ENCODE data around the gene RNF10. TPM values are rescaled to one million over a fixed set of nuclear protein-coding genes. Genes with fewer than 3 reads are reported as not detected.

RNF10 gene
- total RNA-seq, 1 donor from 2014 or later = 177 TPM

DNA sequence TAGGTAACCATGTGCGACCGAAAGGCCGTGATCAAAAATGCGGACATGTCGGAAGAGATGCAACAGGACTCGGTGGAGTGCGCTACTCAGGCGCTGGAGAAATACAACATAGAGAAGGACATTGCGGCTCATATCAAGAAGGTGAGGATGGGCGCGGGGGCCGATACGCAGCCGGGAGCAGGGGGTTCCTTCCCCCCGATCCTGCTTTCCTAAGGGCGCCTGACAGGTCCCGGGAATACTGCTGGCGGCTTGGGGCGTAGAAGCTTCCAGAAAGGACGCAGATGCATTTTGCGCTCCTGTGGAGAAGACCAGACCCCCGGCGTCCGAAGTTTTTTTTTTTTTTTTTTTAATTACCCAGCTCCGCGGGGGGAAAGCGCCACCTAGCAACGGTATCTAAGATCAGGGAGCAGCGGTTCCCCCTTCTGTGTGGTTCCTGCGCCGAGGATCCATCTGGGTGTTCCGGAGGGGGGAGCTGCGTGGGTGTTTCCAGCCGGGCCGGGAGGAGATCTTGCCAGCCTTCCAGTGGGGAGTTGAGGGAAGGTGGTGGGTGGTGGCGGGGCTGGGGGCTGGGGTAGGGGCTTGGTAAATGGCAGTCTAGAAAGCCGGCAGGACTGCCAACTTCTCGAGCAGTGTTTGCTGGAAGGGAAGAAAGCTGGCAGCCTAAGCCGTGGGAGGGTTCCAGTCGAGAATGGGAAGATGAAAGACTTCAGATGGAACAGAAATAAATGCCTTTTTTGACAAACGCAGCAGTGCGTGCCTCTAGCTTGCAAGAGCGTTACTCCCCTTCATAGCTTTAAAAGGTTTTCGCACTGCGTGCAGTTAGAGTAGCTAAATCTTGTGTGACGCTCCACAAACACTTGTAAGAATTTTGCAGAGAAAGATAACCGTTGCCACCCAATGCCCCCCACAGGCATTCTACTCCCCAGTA, 37.5 kb upstream of the RNF10 start:
- Mint-ChIP-seq H3K27me3 (ENCODE audit: unreplicated experiment) (no peaks in the 10 kb centered on the region), H3K9me3 (ENCODE audit: unreplicated experiment) (no peaks in the 10 kb centered on the region), H3K4me3 (ENCODE audit: unreplicated experiment) (peak overlapping the region; percentile 94), H3K27ac (ENCODE audit: unreplicated experiment) (peak overlapping the region; percentile 83), H3K36me3 (ENCODE audit: unreplicated experiment) (peaks cover 23% of the 10 kb centered on the region), H3K4me1 (ENCODE audit: unreplicated experiment) (peaks cover 33% of the 10 kb centered on the region)
- TF ChIP-seq, protein P1, sequence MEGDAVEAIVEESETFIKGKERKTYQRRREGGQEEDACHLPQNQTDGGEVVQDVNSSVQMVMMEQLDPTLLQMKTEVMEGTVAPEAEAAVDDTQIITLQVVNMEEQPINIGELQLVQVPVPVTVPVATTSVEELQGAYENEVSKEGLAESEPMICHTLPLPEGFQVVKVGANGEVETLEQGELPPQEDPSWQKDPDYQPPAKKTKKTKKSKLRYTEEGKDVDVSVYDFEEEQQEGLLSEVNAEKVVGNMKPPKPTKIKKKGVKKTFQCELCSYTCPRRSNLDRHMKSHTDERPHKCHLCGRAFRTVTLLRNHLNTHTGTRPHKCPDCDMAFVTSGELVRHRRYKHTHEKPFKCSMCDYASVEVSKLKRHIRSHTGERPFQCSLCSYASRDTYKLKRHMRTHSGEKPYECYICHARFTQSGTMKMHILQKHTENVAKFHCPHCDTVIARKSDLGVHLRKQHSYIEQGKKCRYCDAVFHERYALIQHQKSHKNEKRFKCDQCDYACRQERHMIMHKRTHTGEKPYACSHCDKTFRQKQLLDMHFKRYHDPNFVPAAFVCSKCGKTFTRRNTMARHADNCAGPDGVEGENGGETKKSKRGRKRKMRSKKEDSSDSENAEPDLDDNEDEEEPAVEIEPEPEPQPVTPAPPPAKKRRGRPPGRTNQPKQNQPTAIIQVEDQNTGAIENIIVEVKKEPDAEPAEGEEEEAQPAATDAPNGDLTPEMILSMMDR (IDR thresholded peaks at IDR 0.05) = no peak
- no peak for DNase-seq (ENCODE audit: extremely low spot score, unreplicated experiment)

DNA sequence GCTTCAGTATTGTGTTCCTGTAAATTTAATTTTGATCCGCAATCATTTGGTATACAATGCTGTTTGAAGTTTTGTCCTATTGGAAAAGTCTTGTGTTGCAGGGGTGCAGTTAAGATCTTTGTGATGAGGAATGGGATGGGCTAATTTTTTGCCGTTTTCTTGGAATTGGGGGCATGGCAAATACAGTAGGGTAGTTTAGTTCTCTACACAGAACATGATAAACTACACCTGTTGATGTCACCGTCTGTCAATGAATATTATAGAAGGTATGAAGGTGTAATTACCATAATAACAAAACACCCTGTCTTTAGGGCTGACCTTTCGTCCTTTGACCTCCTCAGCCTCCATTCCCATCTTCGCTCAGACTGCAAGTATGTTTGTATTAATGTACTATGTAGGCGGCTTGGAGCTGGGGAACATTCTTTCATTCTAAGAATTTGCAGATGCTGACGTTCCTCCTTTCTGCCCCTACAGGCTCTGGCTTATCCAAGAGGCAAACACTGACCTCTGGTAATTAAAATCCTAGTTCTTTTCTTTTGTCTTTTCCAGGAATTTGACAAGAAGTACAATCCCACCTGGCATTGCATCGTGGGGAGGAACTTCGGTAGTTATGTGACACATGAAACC, 36.5 kb upstream of the RNF10 start:
- Mint-ChIP-seq H3K27me3 (ENCODE audit: unreplicated experiment) (no peaks in the 10 kb centered on the region), H3K36me3 (ENCODE audit: unreplicated experiment) (peaks cover 25% of the 10 kb centered on the region), H3K4me1 (ENCODE audit: unreplicated experiment) (peaks cover 33% of the 10 kb centered on the region), H3K27ac (ENCODE audit: unreplicated experiment) (peak overlapping the region; percentile 83), H3K4me3 (ENCODE audit: unreplicated experiment) (peak overlapping the region; percentile 94), H3K9me3 (ENCODE audit: unreplicated experiment) (no peaks in the 10 kb centered on the region)
- TF ChIP-seq, protein P1 (IDR thresholded peaks at IDR 0.05) = no peak
- DNase-seq (ENCODE audit: extremely low spot score, unreplicated experiment) = no peak

DNA sequence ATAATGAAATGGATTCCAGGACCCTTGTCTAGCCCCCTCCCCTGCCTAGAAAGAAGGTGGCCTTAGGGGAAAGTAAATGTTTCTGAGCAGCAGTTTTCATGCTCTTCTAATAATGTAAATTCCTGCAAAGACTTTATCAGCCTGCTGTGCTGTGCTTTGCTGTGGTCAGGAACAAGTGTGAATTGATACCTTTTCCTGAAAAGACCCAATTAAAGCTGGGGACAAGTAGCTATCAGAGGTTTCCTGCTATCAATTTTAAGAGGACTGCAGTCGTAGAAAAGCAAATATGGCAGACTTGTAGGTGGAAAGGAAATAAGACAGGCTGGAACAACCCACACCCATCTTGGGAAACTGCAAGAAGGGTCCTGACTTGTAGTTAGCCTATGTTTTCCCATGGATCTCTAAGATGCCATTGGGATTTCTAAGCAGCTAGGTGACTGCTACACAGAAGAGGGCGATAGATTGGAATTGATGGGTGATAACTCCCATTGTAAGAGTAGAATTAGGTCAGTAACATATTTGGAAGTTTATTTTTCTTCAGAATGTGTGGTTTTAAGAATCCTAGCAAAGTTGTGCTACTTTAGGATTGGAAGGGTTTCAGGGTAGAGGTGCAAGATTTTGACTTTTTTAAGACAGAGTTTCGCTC, 35.2 kb upstream of the RNF10 start:
- Mint-ChIP-seq H3K27me3 (ENCODE audit: unreplicated experiment) (no peaks in the 10 kb centered on the region), H3K36me3 (ENCODE audit: unreplicated experiment) (peaks cover 33% of the 10 kb centered on the region), H3K4me1 (ENCODE audit: unreplicated experiment) (peaks cover 33% of the 10 kb centered on the region), H3K27ac (ENCODE audit: unreplicated experiment) (no peak overlapping the region), H3K9me3 (ENCODE audit: unreplicated experiment) (no peaks in the 10 kb centered on the region), H3K4me3 (ENCODE audit: unreplicated experiment) (no peak overlapping the region)
- no peak for DNase-seq (ENCODE audit: extremely low spot score, unreplicated experiment)
- TF ChIP-seq, protein P1 (IDR thresholded peaks at IDR 0.05) = no peak

DNA sequence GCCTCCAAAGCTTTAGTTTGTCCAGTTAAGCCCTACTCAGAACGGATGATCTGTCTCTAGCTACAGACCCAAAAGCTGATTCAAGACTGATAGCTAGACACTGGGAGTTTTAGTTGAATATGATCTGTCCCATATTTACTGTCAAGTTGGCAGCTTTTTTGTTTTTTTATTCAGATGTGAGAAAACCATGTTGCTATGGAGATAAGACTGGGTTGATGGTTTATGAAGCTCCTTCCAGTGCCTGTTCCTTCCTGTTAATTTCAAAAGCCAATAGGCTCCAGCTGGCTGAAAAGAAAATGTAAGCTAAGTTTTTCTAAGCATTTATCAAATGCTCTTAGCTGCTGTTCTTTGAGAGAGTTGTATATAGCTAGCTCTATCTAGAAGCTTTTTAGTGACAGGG, 33.6 kb upstream of the RNF10 start:
- peaks cover 34% of the 10 kb centered on the region for H3K36me3 Mint-ChIP-seq (ENCODE audit: unreplicated experiment)
- peak overlapping the region; percentile 73 for H3K27ac Mint-ChIP-seq (ENCODE audit: unreplicated experiment)
- H3K9me3 Mint-ChIP-seq (ENCODE audit: unreplicated experiment) = no peaks in the 10 kb centered on the region
- H3K4me3 Mint-ChIP-seq (ENCODE audit: unreplicated experiment) = no peak overlapping the region
- TF ChIP-seq, protein P1 (IDR thresholded peaks at IDR 0.05) = no peak
- no peak for DNase-seq (ENCODE audit: extremely low spot score, unreplicated experiment)
- peaks cover 24% of the 10 kb centered on the region for H3K4me1 Mint-ChIP-seq (ENCODE audit: unreplicated experiment)
- no peaks in the 10 kb centered on the region for H3K27me3 Mint-ChIP-seq (ENCODE audit: unreplicated experiment)

DNA sequence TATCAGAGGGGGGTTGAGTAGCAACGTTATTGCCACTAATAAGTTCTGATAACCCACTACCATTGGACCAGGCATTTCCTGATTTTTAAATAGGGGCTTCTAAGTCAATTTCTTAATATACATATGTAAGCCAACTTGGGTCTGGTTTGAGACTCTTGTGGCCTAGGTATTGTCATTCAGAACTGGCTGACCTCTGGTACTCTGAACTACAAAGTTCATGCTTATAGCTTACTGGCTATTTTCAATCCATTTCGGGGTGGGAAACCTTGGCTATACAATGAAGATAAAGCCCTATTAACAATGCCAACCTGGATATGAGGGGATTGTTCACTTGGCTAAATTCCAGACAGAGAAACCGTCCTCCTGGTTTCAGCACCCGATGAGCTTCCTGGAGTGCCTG, 29.6 kb upstream of the RNF10 start:
- Mint-ChIP-seq H3K36me3 (ENCODE audit: unreplicated experiment) (peaks cover 25% of the 10 kb centered on the region), H3K9me3 (ENCODE audit: unreplicated experiment) (no peaks in the 10 kb centered on the region)
- TF ChIP-seq, protein P1 (IDR thresholded peaks at IDR 0.05) = no peak

More for the DNA sequence above, 29.6 kb upstream of the RNF10 start:
- Mint-ChIP-seq H3K4me3 (ENCODE audit: unreplicated experiment) (no peak overlapping the region), H3K27me3 (ENCODE audit: unreplicated experiment) (no peaks in the 10 kb centered on the region), H3K27ac (ENCODE audit: unreplicated experiment) (no peak overlapping the region), H3K4me1 (ENCODE audit: unreplicated experiment) (peaks cover 3% of the 10 kb centered on the region)
- DNase-seq (ENCODE audit: extremely low spot score, unreplicated experiment) = no peak
